ENCODE results near the gene TBC1D9B.
A peak's percentile ranks its signal among the peaks of the same experiment; 100 is the strongest.

Gene TBC1D9B

GRCh38 chr5:179868541-179868940, 39.2 kb downstream of the TBC1D9B start:
- no peak for DNase-seq

- DNase-seq = no peak
These were observed 40.2 kb downstream of the TBC1D9B start for GRCh38 chr5:179867476-179867875.

GRCh38 chr5:179867079-179867465, 40.6 kb downstream of the TBC1D9B start:
- DNase-seq = no peak

- no peak for DNase-seq
These were observed 41.2 kb downstream of the TBC1D9B start for GRCh38 chr5:179866241-179867078.

- no peak for DNase-seq
These were observed 42.0 kb downstream of the TBC1D9B start for GRCh38 chr5:179865491-179866240.

GRCh38 chr5:179864686-179865085, 43.0 kb downstream of the TBC1D9B start:
- no peak for DNase-seq

- DNase-seq = no peak
These were observed 44.1 kb downstream of the TBC1D9B start for GRCh38 chr5:179863449-179864085.

- no peak for DNase-seq
These were observed 44.8 kb downstream of the TBC1D9B start for GRCh38 chr5:179862891-179863290.

GRCh38 chr5:179862296-179862695, 45.4 kb downstream of the TBC1D9B start:
- no peak for DNase-seq

GRCh38 chr5:179860301-179860700, 47.4 kb downstream of the TBC1D9B start:
- DNase-seq = no peak

GRCh38 chr5:179858586-179859427, 48.9 kb downstream of the TBC1D9B start, which contains the start of gene MRNIP:
Gene MRNIP, minus strand, starts transcription at chr5:179858817. Its CDS starts 21 bp downstream, at chr5:179858796.
- DNase-seq = peak; percentile 86 to 87

- peak; percentile 55 to 61 for DNase-seq
These were observed 49.5 kb downstream of the TBC1D9B start for GRCh38 chr5:179858241-179858585.

- DNase-seq = no peak
These were observed 53.3 kb downstream of the TBC1D9B start for GRCh38 chr5:179854356-179854755.

GRCh38 chr5:179852993-179853547, 54.6 kb downstream of the TBC1D9B start:
- DNase-seq = no peak

GRCh38 chr5:179841621-179842020, 66.1 kb downstream of the TBC1D9B start:
- DNase-seq = no peak

- no peak for DNase-seq
These were observed 66.9 kb downstream of the TBC1D9B start for GRCh38 chr5:179840766-179841165.

- no peak for DNase-seq
These were observed 67.4 kb downstream of the TBC1D9B start for GRCh38 chr5:179840321-179840720.

GRCh38 chr5:179839328-179840256, 68.1 kb downstream of the TBC1D9B start:
- no peak for DNase-seq

- no peak for DNase-seq
These were observed 70.4 kb downstream of the TBC1D9B start for GRCh38 chr5:179837076-179838011.
